Liver (tissue), 9 donors: Measurements from ENCODE around the gene RASAL1. TPM values are rescaled to one million over a fixed set of nuclear protein-coding genes. Genes with fewer than 3 reads are reported as not detected.

Source experiments
- DNase-seq: peaks from one replicate; pipeline ENCODE4 v3.0.0-alpha.2; 2017; ENCODE audit warnings: low spot score
- H3K27ac ChIP-seq, 2 donors: one replicate each; pipeline ENCODE4 v1.7.0; 2013; ENCODE audit warnings: inconsistent platforms in 2 of 2, low read length in 2 of 2, control low read depth in 1 of 2, low read depth in 1 of 2, mild to moderate bottlenecking in 1 of 2
- H3K27me3 ChIP-seq, 4 donors: one replicate each; pipeline versions ENCODE4 v1.6.1 to v1.7.0; 2013; ENCODE audit warnings: low read length in 3 of 4, inconsistent platforms in 1 of 4, mild to moderate bottlenecking in 1 of 4, moderate library complexity in 1 of 4; ENCODE audit not compliant: control insufficient read depth in 4 of 4, insufficient read depth in 4 of 4
- H3K36me3 ChIP-seq, 4 donors: one replicate each; pipeline versions ENCODE4 v1.6.1 to v1.7.0; 2013; ENCODE audit warnings: low read length in 3 of 4, mild to moderate bottlenecking in 3 of 4, low read depth in 1 of 4, moderate library complexity in 1 of 4; ENCODE audit not compliant: control insufficient read depth in 4 of 4, insufficient read depth in 3 of 4
- H3K4me1 ChIP-seq, 4 donors: one replicate each; pipeline versions ENCODE4 v1.6.1 to v1.7.0; 2013; ENCODE audit warnings: low read length in 3 of 4, mild to moderate bottlenecking in 3 of 4, moderate library complexity in 1 of 4; ENCODE audit not compliant: control insufficient read depth in 4 of 4, insufficient read depth in 4 of 4
- H3K4me3 ChIP-seq, 3 donors: one replicate each; pipeline versions ENCODE4 v1.6.1 to v1.7.0; 2013; ENCODE audit warnings: low read length in 3 of 3, control low read depth in 1 of 3, low read depth in 1 of 3, mild to moderate bottlenecking in 1 of 3
- H3K9ac ChIP-seq, 2 donors: one replicate each; pipeline ENCODE4 v1.7.0; 2013; ENCODE audit warnings: low read length in 2 of 2, mild to moderate bottlenecking in 2 of 2, moderate library complexity in 2 of 2, control low read depth in 1 of 2, low read depth in 1 of 2
- H3K9me3 ChIP-seq, 4 donors: one replicate each; pipeline versions ENCODE4 v1.6.1 to v1.7.0; 2013; ENCODE audit warnings: low read length in 3 of 4; ENCODE audit not compliant: control insufficient read depth in 4 of 4
- CTCF ChIP-seq: fragments of 150-350 bp; IDR thresholded peaks from 2 replicates; pipeline ENCODE4 v1.5.1; 2017; ENCODE audit warnings: improper control_type of control experiment, low read depth, low read length; ENCODE audit not compliant: missing input control
- EGR1 ChIP-seq, 2 donors: IDR thresholded peaks; 2 replicates each; pipeline ENCODE4 v1.6.1; 2016 to 2018; ENCODE audit warnings: antibody characterized with exemption in 2 of 2, low read depth in 2 of 2
- FOXA1 ChIP-seq: IDR thresholded peaks from 2 replicates; pipeline ENCODE4 v1.6.1; 2016; ENCODE audit warnings: antibody characterized with exemption
- FOXA2 ChIP-seq: IDR thresholded peaks from 2 replicates; pipeline ENCODE4 v1.6.1; 2016; ENCODE audit warnings: antibody characterized with exemption
- GABPA ChIP-seq, 2 donors: IDR thresholded peaks in 1 of 2; conservative IDR thresholded peaks in 1 of 2; 2 replicates each; pipeline ENCODE4 v1.6.1; 2016; ENCODE audit warnings: antibody characterized with exemption in 2 of 2, mild to moderate bottlenecking in 1 of 2, moderate library complexity in 1 of 2
- HNF4A ChIP-seq, 2 donors: conservative IDR thresholded peaks; 2 replicates each; pipeline ENCODE4 v1.6.1; 2016; ENCODE audit warnings: antibody characterized with exemption in 2 of 2, mild to moderate bottlenecking in 2 of 2
- HNF4G ChIP-seq: IDR thresholded peaks from 2 replicates; pipeline ENCODE4 v1.6.1; 2016; ENCODE audit warnings: antibody characterized with exemption
- JUND ChIP-seq, 2 donors: IDR thresholded peaks; 2 replicates each; pipeline ENCODE4 v1.6.1; 2016; ENCODE audit warnings: antibody characterized with exemption in 2 of 2
- NR2F2 ChIP-seq: IDR thresholded peaks from 2 replicates; pipeline ENCODE4 v1.6.1; 2016; ENCODE audit warnings: antibody characterized with exemption
- RAD21 ChIP-seq, 2 donors: IDR thresholded peaks; 2 replicates each; pipeline ENCODE4 v1.6.1; 2016; ENCODE audit warnings: antibody characterized with exemption in 2 of 2, mild to moderate bottlenecking in 2 of 2
- REST ChIP-seq: IDR thresholded peaks from 2 replicates; pipeline ENCODE4 v1.6.1; 2016; ENCODE audit warnings: antibody characterized with exemption, mild to moderate bottlenecking
- RXRA ChIP-seq, 2 donors: IDR thresholded peaks; 2 replicates each; pipeline ENCODE4 v1.6.1; 2017 to 2018; ENCODE audit warnings: antibody characterized with exemption in 2 of 2, mild to moderate bottlenecking in 1 of 2
- SP1 ChIP-seq: IDR thresholded peaks from 2 replicates; pipeline ENCODE4 v1.6.1; 2018; ENCODE audit warnings: antibody characterized with exemption, mild to moderate bottlenecking
- TAF1 ChIP-seq: conservative IDR thresholded peaks from 2 replicates; pipeline ENCODE4 v1.6.1; 2016; ENCODE audit warnings: antibody characterized with exemption, mild to moderate bottlenecking
- YY1 ChIP-seq: IDR thresholded peaks from 2 replicates; pipeline ENCODE4 v1.6.1; 2016; ENCODE audit warnings: antibody characterized with exemption, mild to moderate bottlenecking
- ZBTB33 ChIP-seq: IDR thresholded peaks from 2 replicates; pipeline ENCODE4 v1.6.1; 2016; ENCODE audit warnings: antibody characterized with exemption
- WGBS: extraction: QIAGEN DNeasy Blood & Tissue Kit; methylation state at CpG from one replicate; pipeline ENCODE4 v1.1.7; 2013; 5-methylcytosine and 5-hydroxymethylcytosine counted together
- polyA plus RNA-seq, 2 donors: library from polyadenylated mRNA; stranded (reverse) in 1 of 2; unstranded in 1 of 2; fragments of 200-250 nt in 1 of 2; fragments of >200 nt in 1 of 2; fragmentation: Nextera tagmentation in 1 of 2; extraction: Ambion mirVana in 1 of 2; gene quantifications; one replicate each; pipeline versions ENCODE4 v1.2.1 to v1.2.3, GENCODE V29; 2013 to 2015
- total RNA-seq, 2 donors: library from RNA; depleted of rRNA; stranded (reverse); fragments of >200 nt; gene quantifications; one replicate each; pipeline ENCODE4 v1.2.3, GENCODE V29; 2014
- TF ChIP-seq, protein P1 (sequence below): IDR thresholded peaks from 2 replicates; pipeline ENCODE4 v1.6.1; 2016; ENCODE audit warnings: antibody characterized with exemption
- donor health status: healthy.
- donor health status: healthy.
- donor health status: healthy.
- donor health status: healthy.
- donor health status: healthy.

The RASAL1 gene
- total and polyA plus RNA-seq, 4 donors, result 0.20 to 0.33 (median 0.26) TPM

GRCh38 chr12:113063396-113064350 is 71.9 kb downstream of the RASAL1 start:
- Histone ChIP-seq H3K9ac (no peak overlapping the region), H3K4me1 (peaks cover 12 to 42% (median 31%) of the 10 kb centered on the region in 4 donors), H3K36me3 (no peaks in the 10 kb centered on the region), H3K9me3 (no peaks in the 10 kb centered on the region), H3K27ac (peak overlapping the region; percentile 18 to 74), H3K27me3 (no peaks in the 10 kb centered on the region), H3K4me3 (no peak overlapping the region)
- DNase-seq, result no peak
- no peak for TF ChIP-seq REST
- no peak for TF ChIP-seq FOXA2
- TF ChIP-seq HNF4G, result no peak
- TF ChIP-seq NR2F2, result no peak
- no peak for TF ChIP-seq HNF4A (conservative IDR thresholded peaks at IDR 0.05)
- no peak for TF ChIP-seq RXRA (IDR thresholded peaks at IDR 0.05)
- no peak for TF ChIP-seq FOXA1
- no peak for TF ChIP-seq SP1
- no peak for TF ChIP-seq JUND (IDR thresholded peaks at IDR 0.05)
- no peak for TF ChIP-seq ZBTB33
- no peak for TF ChIP-seq GABPA (IDR thresholded peaks at IDR 0.05 in 1 of 2, conservative IDR thresholded peaks at IDR 0.05 in 1 of 2)
- TF ChIP-seq RAD21 (IDR thresholded peaks at IDR 0.05), result no peak
- TF ChIP-seq CTCF, result no peak
- TF ChIP-seq EGR1 (IDR thresholded peaks at IDR 0.05; ENCODE audit: low read depth in 2 of 2), result no peak
- TF ChIP-seq YY1, result no peak
- no peak for TF ChIP-seq TAF1
- TF ChIP-seq, protein P1, sequence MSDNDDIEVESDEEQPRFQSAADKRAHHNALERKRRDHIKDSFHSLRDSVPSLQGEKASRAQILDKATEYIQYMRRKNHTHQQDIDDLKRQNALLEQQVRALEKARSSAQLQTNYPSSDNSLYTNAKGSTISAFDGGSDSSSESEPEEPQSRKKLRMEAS, result no peak
- WGBS, result 89% methylated on average over 9 of the region's 9 CpGs
